ENCODE measurements around the gene MIS18BP1.
"Not testable (repeated sequence)": the region's sequence is repeated elsewhere in the genome, so short reads cannot be mapped to it uniquely, and the experiment has no call there.

Gene MIS18BP1

DNA sequence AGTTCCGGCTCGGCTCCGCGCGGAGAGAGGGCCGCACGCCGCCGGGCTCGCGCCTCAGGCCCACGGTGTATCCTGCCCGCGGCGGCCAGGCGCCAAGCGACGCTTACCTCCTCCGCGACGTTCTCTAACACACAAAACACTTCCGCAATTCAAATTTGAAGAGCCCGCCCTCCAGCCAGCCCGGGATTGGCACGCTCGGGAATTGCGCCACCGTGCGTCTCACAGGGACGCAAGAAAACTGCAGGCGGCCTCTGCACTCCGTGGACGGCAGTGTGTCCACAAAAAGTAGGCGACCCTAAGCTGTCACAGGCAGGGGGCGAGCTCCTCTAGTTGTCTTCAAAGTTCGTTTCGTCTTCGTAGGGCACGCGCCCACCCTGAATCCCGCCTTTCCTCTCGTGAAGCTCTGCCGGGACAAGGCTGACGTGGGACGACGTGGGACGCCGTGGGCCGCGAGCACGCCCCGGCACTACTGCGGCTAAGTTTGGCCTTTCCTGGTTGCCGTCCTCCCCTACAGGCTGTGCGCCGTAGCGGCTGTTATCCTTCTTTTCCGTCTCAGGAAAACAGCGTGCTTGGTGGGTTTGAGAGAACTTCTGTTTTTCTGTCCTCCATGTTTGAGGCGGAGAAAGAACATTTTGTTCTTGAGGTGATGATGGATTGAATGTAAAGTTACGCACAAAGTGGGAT lies at the start of gene MIS18BP1:
TSS of gene MIS18BP1 (minus strand) at position 133 of the 684 bp plus-strand sequence. CDS start 5,916 bp downstream, outside the sequence.
- peak; percentile 95 to 98 for DNase-seq

DNA sequence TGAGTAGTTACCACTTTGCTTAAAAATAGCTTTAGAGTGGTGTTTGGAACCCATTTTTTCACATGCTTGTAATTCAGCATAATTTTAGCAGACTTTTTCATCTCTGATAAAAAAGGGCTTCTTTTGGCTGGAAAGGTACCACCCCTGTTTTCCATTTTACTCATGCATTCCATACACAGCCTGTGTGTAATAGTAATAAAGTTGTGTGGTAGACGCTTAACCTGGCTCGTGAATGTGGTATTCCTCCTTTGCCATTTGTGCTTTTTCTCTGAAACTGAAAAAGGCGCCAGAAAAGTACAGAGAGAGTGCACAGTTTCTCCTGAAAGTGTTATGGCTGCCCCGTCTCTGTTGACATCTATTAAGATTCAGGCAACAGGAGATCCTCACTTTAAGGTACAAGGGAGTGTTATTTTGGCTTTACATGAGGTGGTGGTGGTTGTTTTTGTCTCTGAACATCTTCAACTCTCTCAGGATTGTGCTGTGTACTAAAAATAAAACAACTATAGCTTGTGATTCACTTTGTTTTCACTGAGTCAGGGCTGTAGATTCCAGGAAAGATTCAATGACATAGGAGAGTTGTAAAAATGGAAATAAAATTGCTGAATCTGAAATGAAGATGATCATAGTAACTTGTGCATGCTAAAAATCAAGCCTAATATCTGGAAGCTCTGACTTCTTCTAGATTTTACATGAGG lies 45.6 kb upstream of the MIS18BP1 start:
- DNase-seq: no peak

DNA sequence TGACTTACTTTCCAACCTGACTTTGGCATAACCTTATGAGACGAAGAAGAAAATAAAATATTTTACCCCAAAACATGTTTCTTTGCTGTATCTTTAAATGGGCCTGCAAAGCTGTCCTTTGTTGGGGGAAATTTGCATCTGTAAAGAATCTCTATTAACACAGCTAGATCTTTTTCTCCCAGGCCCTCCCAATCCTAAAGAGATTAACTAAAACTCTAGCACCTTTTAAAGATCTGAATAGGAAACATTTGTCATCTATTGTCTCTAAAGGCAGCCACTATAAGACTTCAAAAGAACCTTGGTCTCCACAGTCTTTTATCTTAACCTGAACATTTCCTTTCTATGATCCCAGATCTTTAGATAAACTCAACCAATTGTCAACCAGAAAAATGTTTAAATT lies 41.8 kb upstream of the MIS18BP1 start:
- DNase-seq: not testable (repeated sequence)

DNA sequence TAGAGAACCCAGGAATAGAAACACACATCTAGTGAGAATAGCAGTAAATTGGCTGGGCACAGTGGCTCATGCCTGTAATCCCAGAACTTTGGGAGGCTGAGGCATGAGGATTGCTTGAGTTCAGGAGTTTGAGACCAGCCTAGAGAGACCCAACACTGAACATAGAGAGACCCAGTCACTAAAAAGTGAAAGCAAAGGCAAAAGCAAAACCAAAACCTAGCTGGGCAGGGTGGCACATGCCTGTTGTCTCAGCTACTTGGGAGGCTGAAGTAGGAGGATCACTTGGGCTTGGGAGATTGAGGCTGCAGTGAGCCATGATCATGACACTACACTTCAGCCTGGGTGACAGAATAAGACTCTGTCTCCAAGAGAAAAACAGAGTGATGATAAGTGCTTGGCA lies 37.5 kb upstream of the MIS18BP1 start:
- no peak for DNase-seq

DNA sequence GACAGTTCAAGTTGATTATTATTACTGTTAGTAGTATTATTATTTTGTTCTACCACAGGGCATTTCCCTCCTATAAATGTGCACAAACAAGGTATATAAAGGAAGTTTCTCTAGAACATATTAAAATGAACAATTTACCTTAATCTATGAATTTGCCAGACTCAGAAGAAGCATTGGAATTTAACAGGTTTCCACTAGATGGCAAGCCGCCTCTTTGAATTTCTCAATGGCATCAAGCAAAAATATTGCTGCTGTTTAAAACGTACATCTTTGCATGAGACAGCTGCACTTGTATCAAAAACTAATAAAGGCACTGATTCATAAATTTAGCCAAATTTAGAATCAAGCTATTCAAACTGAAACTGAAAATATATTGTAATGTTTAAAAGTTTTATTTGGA lies 34.6 kb upstream of the MIS18BP1 start:
- no peak for DNase-seq

DNA sequence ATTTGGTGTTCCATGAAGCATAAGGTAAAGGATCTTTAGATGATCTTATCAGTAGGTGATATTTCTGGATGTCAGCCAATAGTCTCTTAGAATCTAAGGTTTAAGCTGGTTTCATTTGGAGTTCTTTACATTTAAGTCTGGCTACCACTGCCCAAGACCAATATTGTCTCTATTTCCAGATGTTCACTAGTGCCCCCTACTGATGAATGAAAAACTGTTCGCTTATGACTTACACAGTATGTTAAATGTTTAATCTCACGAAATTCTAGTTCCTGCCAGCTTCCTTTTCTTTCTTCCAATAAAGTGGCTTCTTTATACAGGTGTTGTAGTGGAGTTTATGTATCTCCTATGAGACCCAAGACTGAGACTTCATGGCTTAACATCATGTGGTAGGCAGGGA lies 31.8 kb upstream of the MIS18BP1 start:
- no peak for DNase-seq

DNA sequence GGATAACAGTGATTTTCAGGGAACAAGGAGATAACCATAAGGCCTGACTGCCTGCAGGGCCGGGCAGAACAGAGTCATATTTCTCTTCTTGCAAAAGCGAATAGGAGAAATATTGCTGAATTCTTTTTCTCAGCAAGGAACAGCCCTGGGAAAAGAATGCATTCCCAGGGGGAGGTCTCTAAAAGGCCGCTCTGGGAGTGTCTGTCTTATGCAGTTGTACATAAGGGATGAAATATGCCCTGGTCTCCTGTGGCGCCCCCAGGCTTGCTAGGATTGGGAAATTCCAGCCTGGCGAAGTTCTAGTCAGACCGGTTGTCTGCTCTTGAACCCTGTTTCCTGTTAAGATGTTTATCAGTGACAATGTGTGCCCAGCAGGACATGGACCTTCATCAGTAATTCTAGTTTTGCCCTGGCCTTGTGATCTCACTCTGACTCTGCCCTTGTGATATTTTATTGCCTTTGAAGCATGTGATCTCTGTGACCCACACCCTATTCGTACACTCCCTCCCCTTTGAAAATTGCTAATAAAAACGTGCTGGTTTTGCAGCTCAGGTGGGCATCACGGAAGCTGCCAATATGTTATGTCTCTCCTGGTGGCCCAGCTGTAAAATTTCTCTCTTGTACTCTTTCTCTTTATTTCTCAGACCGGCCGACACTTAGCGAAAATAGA lies 28.9 kb upstream of the MIS18BP1 start:
- DNase-seq: not testable (repeated sequence)

DNA sequence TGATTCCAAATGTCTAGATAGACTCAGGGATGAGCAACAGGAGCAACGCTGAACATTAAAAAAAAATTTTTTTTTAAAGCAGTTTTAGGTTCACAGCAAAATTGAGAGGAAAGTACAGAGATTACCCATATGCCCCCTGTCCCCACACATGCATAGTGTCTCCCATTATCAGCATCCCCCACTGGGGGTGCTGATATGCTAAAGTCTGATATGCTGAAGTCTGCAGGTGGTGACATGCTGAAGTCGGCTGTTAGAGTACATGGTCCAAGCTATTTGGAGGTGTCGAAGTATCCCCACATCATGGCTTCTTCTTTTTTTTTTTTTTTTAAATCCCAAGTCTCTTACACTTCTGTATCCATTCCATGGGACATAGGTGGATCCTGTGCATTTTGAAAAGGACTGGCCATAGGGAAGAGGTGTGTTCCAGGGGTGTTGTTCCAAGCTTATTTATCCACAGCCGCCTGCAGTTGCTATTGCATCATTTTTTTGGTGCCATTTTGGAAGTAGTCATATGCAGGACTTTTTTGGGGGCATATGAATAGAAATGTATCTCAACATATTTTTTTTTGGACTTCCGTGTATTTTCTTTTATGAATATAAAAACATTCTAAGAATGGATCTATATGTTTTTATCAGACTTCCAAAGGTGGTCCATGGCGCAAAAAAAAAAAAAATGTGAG lies 19.0 kb upstream of the MIS18BP1 start:
- DNase-seq: no peak

DNA sequence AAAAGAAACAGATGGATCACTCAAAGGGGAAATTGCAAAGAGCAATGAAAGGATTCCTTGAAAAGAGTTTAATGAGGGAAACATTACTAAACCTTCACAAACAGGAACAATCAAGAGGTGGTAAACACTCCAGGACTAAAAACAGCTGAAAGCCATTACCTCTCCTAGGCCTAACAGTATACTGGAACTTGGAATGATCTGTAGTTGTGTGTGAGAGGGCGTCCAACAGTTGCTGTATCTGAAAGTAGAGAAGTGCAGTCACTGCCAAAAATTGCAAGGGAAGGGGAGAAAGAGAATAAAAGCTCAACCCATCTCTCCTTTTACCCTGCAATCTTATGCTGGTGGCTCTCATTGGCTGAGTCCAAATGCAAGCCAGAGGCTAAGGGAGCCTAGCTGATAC lies 17.0 kb upstream of the MIS18BP1 start:
- no peak for DNase-seq

DNA sequence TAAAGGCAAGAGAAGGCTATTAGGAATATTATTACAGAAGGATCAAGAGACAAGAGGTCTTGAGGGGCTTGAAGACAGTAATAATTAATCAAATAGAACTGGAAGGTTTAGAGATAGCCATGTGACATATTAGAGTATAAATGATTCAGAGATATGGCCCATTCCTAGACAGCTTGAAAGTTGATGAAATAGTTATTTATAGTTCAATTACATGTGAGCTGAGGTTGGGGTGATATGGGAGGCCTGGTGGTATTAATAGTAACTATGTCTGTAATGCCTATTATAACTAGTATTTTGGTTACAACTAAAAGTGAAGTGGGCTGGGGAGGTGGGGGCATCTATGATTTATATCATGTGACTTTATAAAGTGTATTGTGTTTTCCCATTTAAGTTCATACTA lies 14.1 kb upstream of the MIS18BP1 start:
- no peak for DNase-seq

DNA sequence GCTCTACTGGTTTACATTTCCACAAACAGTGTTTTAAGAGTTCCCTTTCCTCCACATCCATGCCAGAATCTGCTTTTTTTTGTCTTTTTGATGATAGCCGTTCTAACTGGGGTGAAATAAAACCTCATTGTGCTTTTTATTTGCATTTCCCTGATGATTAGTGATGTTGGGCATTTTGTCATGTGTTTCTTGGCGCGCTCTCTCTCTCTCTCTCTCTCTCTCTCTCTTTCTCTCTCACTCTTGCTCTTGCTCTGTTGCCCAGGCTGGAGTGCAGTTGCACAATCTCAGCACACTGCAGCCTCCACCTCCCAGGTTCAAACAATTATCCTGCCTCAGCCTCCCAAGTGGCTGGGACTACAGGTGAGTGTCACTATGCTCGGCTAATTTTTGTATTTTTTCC lies 9.6 kb upstream of the MIS18BP1 start:
- DNase-seq: no peak

DNA sequence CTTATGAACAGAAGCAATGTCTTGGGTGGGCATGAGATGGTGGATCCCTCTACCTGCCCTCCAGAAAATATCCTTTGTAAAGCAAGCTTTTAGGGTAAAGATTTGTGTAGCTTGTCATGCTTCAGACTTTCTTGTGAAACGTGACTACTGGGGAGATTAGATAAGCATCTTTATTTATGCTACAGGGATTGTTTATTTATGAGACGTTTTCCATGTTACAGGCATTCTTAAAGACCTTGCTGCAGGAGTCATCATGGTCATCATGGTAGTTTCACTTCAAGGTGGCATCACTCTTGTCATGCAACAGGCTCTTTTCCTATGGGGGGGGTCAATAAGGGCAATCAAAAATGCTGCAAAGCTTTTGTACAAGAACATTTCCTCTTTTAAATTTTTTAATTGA lies 8.2 kb upstream of the MIS18BP1 start:
- no peak for DNase-seq

DNA sequence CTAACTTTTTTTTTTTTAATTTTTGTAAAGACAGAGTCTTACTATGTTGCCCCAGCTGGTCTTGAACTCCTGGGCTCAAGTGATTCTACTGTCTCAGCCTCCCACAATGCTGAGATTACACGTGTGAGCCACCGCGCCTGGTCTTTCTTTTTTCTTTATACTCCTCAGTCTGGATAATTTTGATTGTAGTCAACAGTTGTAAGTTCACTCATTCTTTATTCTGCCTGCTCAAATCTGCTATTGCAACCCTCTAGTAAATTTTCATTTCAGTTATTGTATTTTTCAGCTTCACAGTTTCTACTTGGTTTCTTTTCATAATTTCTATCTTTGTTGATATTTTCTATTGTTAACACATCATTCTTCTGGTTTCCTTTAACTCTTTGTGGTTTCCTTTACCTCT lies 5.8 kb upstream of the MIS18BP1 start:
- no peak for DNase-seq

DNA sequence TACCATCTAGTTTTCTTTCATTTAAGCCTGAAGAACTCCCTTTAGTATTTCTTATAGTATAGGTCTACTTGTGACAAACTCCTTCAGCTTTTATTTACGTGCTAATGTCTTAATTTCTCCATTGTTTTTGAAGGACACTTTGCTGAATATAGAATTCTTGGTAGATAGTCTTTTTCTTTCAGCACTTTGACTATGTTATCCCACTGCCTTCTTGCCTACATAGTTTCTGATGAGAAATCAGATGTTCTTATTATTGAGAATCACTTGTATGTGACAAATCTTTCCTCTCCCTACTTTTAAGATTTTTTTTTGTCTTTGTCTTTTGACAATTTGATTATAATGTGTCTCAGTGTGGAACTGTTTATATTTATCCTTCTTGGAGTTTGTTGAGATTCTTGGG lies 5.1 kb upstream of the MIS18BP1 start:
- no peak for DNase-seq

DNA sequence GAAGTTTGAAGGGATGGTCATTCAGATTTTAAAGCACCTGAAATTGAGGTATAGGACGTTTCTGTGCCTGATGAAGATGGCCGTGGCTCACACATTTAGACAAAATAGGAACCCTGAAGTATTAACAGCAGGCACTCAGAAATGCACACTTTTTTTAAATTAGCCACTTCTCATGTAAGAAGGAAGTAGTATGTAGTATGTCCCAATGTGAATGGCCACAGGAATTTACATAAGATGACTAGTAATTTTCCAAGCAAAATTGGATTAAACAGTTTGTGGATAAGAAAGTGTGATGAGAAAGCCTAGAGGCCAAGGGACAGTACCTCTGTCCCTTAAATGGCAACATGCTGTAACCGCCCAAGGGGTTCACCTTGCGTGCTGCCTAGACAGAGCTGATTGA lies 1.8 kb upstream of the MIS18BP1 start:
- no peak for DNase-seq

DNA sequence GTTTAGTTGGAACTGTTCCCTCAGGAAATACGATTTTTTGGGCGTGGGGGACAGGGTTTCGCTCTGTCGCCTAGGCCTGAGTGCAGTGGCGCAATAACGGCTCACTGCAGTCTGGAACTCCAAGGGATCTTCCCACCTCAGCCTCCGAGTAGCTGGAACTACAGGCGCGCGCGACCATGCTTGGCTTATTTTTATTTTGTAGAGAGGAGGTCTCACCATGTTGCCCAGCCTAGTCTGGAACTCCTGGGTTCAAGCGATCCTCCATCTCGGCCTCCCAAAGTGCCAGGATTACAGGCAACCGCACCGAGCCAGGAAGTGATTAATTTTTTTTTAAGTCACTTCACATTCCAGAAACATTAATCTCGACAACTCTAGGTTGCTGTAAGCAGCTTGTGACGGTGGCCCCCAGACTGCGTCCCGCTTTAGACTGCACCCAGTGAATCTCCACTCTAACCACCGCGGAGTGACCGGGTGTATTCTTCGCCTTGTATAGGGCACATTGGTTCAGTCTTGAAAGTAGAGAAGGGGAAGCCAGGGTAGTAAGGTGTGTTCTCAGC lies 830 bp upstream of the MIS18BP1 start:
- DNase-seq: peak in 1 of 2 experiments; percentile 44

DNA sequence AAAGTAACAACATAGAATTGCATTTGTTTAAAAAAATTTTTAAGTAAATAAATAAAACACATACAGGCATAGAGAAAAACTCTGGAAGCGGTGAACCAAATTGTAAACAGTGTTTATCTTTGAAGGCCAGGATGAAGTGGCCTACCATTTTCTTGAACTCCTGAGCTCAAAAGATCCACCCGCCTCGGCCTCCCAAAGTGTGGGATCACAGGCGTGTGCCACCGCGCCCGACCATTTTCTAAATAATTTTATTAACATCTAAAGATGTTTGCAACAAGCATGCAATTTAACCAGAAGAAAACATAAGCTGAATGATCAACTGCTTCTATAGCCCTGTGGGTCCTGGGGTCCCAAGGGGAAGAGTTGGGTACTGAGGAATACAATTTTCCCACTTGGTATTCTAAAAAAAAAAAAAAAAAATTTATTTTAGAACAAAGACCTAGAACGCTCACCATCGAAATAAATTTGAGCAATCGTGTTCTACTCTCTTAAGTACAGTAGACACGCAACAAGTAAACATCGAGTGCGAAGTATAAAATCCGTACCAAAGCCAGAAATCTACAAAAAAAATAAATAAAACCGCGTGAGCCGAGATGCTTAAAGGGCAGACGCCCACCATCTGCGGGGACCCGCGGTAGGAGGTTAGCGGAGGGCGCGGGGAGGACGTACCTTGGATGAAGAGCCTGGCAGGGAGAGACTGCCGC lies 484 bp downstream of the MIS18BP1 start:
- DNase-seq: peak in 1 of 2 experiments; percentile 13

DNA sequence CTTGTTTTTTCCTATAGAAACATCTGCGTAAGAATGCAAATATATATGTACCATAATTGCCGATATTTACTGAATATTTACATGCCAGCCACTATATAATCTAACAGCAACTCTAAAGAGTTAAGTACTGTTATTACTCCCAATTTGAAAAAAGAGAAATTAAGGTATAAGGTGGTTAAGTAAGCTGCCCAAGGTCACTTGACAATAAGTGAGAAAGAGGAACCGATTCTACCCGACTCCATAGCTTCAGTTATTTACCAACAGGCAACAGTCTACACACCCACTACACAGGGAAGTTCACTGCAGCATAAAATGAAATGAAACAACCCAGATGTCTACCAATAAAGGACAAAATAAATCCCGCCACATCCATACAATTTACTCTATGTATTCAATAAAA lies 1.1 kb downstream of the MIS18BP1 start:
- peak in 1 of 2 experiments; percentile 4 for DNase-seq

DNA sequence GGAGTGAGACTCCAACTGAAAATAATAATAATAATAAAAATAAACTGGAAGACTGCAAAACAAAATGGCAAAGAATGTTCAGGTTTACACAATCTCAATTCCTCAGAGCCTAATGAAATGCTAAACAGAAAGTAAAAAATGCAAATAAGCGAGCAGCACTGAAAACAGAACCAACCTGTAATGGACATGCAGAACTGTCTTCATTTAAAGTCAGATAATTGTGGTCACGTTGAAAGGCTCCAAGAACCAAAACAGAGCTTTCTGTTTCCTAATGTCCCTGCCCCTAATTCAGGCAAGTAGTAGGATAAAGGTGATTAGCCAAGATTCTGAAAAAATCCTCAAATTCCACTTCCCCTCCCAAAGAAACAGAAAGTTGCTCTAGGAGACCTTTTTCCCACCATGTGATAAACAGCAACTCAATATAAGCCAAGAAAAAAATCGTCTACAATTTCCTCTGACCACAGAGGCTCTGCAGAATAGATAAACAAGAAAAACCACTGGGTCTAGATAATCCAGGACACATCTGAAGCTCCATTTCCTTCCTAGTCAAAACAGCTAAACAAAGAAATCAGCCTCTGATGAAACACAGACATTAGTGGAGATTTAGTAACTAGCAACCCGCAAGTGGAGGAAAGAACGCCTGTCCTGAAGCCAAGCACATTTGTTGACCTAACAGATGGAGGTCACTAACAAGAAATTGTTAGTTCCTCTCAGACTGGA lies 3.0 kb downstream of the MIS18BP1 start:
- no peak for DNase-seq

DNA sequence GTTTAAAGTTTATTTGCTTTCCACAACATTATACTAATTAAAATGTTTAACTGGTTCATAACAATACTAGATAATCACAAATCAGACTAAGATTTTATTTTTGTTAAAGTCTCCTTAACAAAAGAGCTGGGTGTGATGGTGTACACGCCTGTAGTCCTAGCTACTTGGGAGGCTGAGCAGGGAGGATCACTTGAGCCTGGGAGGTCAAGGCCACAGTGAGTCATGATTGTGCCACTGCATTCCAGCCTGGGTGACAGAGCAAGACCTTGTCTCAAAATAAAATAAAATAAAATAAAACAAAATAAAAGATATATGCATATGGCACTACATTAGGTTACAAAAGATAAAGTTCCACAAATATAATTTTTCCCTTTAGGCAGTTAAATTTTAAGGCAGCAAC lies 5.6 kb downstream of the MIS18BP1 start:
- DNase-seq: no peak

DNA sequence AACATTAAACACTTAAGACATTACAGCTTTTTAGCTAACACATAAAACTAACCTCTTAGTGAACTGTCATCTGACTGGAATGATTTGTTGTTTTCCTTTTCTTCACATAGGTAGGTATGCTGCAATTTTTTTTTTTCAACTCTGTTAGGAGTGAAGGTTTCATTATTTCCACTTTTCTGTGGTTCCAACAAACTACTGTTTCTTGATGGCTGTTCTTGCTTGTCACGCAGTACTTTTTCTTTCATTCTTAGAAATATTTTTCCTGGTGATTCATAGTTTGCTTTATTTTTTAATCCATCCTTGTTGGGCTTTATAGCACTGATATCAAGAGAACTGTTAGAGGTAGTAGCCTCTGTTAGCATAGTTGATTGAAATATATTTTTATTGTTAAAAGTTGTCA lies 6.3 kb downstream of the MIS18BP1 start:
- no peak for DNase-seq

DNA sequence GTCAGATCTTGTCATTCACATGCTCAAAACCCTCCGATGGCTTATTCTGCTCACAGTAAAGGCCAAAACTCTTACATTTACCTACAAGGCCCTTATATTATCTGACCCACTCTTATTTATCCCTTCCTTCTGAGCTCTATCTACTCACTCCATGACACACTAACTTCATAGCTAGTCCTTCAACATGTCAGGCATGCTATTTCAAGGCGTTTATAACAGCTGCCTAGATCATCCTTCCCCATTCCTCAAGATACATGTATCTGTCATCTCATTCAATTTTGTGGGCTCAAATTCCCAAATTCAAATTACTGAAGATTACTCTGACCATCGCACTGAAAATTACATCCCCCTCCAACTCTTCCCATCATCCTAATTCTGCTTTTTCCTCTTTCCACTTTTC lies 6.9 kb downstream of the MIS18BP1 start:
- DNase-seq: no peak

Data from SHP77 (cell line).